HUES64 (cell line): Measurements from ENCODE around the gene TEKT2.

ENCODE experiments used
- H3K27ac ChIP-seq: 2 replicates; pipeline ENCODE4 v1.7.0; 2013; ENCODE audit warnings: low read depth, low read length, inconsistent platforms
- H3K27me3 ChIP-seq: 2 replicates; pipeline ENCODE4 v1.6.1; 2013; ENCODE audit warnings: mild to moderate bottlenecking, low read length; ENCODE audit not compliant: insufficient read depth
- H3K36me3 ChIP-seq: 2 replicates; pipeline ENCODE4 v1.6.1; 2013; ENCODE audit warnings: mild to moderate bottlenecking, low read length; ENCODE audit not compliant: insufficient read depth
- H3K4me1 ChIP-seq: 2 replicates; pipeline ENCODE4 v1.6.1; 2013; ENCODE audit warnings: mild to moderate bottlenecking, low read length, moderate library complexity; ENCODE audit not compliant: insufficient read depth
- H3K4me3 ChIP-seq: 2 replicates; pipeline ENCODE4 v1.5.1; 2013; ENCODE audit warnings: mild to moderate bottlenecking, low read length, moderate library complexity
- H3K9ac ChIP-seq: 2 replicates; pipeline ENCODE4 v1.6.1; 2013; ENCODE audit warnings: mild to moderate bottlenecking, low read depth, low read length
- H3K9me3 ChIP-seq: 2 replicates; pipeline ENCODE4 v1.6.1; 2013; ENCODE audit warnings: low read depth, low read length; ENCODE audit not compliant: insufficient read depth
- WGBS: fragments of 150-250, 120-280 bp; methylation state at CpG from one replicate; pipeline ENCODE4 v1.1.7; 2013; ENCODE audit warnings: missing lambda C conversion rate; 5-methylcytosine and 5-hydroxymethylcytosine counted together

The TEKT2 gene

DNA sequence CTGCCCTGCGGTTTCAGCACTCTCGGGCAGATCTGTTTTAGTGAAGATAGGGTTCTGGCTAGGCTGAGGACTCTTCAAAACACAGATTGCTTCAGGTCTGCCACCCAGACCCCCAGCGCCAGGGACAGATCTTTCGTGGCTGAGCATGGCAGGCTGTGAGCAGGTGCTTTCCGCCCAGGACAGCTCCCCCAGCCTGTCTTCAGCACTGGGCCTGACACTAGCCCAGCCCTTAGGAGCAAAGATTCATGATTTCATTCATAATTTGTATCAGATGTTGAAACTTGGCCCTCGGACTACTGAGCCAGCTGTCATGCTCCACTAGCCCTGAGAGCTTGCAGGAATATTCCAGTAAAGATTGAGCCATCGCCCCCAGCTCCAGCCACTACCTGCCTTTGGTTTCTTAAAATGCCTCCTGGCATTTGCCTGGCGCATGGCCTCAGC, 10.7 kb downstream of the TEKT2 start:
- Histone ChIP-seq H3K4me1 (peaks cover 8% of the 10 kb centered on the region; the same call in 1 of the 2 replicates), H3K27me3 (no peaks in the 10 kb centered on the region), H3K4me3 (no peak overlapping the region), H3K9ac (no peak overlapping the region), H3K36me3 (peaks cover 61% of the 10 kb centered on the region), H3K9me3 (no peaks in the 10 kb centered on the region), H3K27ac (no peak overlapping the region)
- 97% methylated on average over 8 of the region's 8 CpGs for WGBS

DNA sequence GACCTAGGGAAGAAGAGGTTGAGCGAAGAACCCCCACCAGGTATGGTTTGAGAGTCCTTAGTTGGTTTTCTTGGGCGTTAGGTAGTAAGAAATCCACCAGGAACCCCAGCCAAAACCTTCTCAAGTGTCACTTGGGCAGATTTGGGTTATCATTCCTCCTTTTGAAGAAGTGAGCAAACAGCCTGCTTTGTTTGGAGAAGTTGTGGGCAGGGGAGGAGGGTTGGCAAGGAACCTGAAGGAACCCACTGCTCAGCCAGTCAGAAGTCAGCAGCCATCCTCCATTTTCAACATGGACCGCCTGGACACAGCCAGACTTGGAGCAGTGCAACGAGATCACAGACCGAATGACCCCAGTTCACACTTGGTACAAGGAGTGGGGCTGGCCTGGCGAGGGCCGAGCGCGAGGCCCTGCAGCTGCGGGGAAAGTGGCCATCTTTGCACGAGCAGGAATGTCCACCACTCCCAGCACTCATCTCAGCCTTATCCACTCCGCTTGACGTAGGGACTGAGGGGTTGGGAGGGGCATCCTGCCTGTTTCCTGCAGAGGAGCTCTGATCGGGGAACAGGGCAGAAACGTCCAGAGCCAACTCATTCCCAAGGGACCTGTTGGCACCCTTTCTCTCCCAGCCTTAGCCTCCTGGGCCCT, 12.0 kb downstream of the TEKT2 start:
- 89% methylated on average over 15 of the region's 15 CpGs for WGBS
- no peak overlapping the region for H3K4me3 ChIP-seq
- no peak overlapping the region for H3K9ac ChIP-seq
- no peak overlapping the region for H3K27ac ChIP-seq
- H3K4me1 ChIP-seq = peaks cover 3% of the 10 kb centered on the region; the same call in 1 of the 2 replicates
- peaks cover 56% of the 10 kb centered on the region for H3K36me3 ChIP-seq
- no peaks in the 10 kb centered on the region for H3K9me3 ChIP-seq
- H3K27me3 ChIP-seq = no peaks in the 10 kb centered on the region

DNA sequence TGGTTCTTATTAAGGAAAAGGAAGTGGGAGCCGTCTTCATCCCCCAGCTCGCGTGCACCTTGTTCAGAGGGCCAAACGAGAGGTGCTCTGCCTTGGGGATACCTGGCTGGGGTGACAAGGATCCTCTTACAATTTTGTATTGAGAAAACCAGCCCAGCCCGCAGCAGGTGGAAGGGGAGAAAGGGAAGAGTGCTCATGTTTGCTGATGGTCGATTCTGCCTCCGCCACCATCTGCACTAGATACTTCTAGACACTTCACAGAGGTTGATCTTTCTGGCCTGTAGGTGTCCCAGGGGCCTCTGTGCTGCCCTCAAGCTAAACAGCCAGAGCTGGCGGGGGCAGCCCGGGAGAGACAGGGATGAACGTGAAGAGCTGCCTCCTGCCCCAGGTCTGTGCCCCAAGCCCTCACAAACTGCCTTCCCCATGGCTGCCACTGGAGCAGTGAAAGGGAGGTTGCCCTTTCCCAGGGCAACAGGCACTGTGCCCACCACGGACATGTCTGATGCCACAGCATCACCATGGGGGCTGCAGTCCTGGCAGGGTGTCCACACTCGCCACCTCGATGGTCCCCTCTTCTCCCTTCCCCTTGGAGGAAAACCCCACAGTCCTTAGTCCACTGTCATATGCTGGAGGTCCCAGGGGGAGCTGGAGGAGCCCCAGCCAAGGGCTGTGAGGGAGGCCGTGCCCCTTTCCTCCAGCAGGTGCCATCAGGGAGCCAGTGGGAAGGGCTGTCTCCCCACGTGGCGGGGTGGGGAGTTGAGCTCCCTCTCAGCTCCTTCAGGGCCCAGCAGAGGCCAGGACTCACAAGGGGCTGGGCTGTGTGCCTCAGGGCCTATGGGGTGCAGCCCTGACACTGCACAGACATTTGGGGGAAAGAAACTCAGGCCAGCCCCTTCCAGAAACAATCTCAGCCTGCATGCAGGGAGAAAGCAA, 12.9 kb downstream of the TEKT2 start:
- Histone ChIP-seq H3K27ac (peak overlapping the region; percentile 6), H3K4me3 (no peak overlapping the region), H3K9ac (peak overlapping the region; percentile 34), H3K36me3 (peaks cover 47% of the 10 kb centered on the region), H3K27me3 (no peaks in the 10 kb centered on the region), H3K4me1 (peaks cover 3% of the 10 kb centered on the region; the same call in 1 of the 2 replicates), H3K9me3 (no peaks in the 10 kb centered on the region)
- 78% methylated on average over 16 of the region's 16 CpGs for WGBS

DNA sequence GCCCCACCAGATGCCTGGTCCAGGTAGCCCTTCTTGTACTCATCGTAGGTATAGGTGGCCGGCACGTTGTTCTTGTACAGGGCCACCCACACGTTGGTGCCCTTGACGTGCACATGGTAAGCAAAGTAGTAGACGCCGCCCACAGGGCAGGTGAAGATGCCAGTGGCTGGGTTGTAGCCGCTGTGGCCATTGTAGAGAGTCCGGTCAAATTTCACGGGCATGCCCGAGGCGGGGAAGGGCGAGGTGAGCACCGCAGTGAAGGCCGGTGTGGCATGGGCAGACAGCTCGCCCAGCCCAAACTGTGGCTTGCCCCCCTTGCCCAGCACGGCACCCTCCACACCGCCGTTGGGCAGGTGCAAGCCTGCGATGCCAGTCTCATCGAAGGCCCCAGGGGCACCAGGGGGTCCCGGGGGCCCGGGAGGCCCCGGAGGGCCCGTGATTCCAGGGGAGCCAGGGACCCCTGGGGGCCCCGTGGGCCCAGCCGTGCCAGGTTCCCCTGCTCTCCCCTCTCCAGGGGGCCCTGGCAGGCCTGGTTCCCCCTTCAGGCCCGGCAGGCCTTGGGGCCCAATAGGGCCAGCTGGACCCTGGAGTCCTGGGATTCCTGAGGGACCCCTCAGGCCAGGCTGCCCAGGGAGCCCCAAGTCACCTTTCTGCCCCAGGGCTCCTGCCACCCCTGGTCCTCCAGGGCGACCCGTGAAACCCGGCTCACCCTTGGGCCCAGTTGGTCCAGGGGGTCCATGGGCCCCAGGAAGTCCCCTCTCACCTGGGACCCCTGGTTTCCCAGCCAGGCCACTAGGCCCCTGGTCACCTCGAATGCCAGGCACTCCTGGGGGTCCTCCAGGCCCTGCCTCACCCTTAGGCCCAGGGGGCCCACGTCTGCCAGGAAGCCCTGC, 14.0 kb downstream of the TEKT2 start:
- peaks cover 3% of the 10 kb centered on the region; the same call in 1 of the 2 replicates for H3K4me1 ChIP-seq
- H3K27ac ChIP-seq = no peak overlapping the region; the same call in 1 of the 2 replicates
- no peaks in the 10 kb centered on the region for H3K9me3 ChIP-seq
- no peaks in the 10 kb centered on the region for H3K27me3 ChIP-seq
- 92% methylated on average over 33 of the region's 33 CpGs for WGBS
- 0 out of 2 replicates have a peak overlapping the region, but pooled peaks have one; percentile 34 for H3K9ac ChIP-seq
- no peak overlapping the region for H3K4me3 ChIP-seq
- H3K36me3 ChIP-seq = peaks cover 35% of the 10 kb centered on the region

DNA sequence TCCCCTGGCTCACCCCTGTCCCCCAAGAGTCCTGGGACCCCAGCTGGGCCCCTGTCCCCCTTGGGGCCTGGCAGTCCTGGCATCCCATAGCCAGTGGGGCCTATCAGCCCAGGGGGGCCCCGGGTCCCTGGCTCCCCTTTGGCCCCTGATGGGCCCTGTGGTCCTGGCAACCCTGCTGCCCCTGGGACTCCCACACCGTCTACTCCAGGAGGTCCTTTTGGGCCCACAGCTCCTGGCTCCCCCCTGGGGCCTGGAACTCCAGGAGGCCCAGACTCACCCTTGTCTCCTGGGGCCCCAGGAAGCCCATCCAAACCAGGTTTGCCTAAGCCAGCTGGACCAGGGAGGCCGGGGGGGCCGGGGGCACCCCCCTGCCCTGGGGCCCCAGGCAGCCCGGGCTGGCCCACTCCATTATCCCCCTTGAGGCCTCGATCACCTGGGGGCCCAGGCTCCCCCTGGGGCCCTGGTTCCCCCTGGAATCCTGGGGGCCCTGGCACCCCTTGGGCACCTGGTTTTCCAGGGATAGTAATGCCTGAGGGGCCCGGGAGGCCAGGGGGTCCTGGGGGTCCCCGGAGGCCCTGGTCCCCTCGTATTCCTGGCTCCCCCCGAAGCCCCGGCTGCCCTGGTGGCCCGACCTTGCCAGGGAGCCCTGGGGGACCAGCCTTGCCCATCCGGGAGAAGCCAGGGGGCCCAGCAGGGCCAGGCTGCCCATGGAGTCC, 14.9 kb downstream of the TEKT2 start:
- H3K9me3 ChIP-seq = no peaks in the 10 kb centered on the region
- no peak overlapping the region for H3K4me3 ChIP-seq
- WGBS = 93% methylated on average over 13 of the region's 13 CpGs
- H3K9ac ChIP-seq = no peak overlapping the region
- H3K36me3 ChIP-seq = peaks cover 26% of the 10 kb centered on the region
- H3K4me1 ChIP-seq = peaks cover 3% of the 10 kb centered on the region; the same call in 1 of the 2 replicates
- H3K27ac ChIP-seq = no peak overlapping the region
- H3K27me3 ChIP-seq = no peaks in the 10 kb centered on the region

DNA sequence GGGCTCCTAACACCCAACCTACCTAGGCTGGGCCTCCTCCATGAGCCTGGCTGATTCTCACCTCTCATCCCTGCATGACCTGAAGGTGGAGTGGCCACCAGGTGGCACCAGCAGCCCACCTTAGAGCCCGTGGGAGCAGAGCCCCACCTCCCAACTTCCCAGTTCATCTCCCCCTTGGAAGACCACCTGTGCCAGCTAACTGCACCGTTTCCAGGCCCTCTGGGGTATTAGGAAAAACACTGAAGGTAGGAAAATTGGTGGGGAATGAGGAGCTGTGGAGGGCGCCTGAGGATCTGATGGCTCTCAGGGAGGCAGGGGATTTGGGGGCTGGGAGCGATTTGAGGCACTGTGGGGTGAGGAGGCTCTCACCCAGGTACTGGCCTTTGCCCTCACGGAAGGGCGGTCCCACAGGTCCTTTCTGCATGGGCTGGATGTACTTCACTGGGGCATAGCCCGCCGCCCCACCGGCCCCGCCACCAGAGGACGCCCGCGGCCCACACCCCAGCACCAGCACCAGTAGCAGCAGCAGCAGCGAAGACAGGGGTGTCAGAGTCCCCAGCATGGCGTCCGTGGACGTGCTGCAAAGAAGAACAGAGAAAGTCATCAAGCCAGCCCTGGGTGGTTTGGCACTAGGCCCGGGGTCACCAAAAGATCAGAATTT, 15.9 kb downstream of the TEKT2 start:
- Histone ChIP-seq H3K9ac (no peak overlapping the region), H3K9me3 (no peaks in the 10 kb centered on the region), H3K4me3 (no peak overlapping the region), H3K4me1 (peaks cover 3% of the 10 kb centered on the region; the same call in 1 of the 2 replicates), H3K27ac (no peak overlapping the region), H3K27me3 (no peaks in the 10 kb centered on the region), H3K36me3 (peaks cover 16% of the 10 kb centered on the region)
- 66% methylated on average over 18 of the region's 18 CpGs for WGBS

DNA sequence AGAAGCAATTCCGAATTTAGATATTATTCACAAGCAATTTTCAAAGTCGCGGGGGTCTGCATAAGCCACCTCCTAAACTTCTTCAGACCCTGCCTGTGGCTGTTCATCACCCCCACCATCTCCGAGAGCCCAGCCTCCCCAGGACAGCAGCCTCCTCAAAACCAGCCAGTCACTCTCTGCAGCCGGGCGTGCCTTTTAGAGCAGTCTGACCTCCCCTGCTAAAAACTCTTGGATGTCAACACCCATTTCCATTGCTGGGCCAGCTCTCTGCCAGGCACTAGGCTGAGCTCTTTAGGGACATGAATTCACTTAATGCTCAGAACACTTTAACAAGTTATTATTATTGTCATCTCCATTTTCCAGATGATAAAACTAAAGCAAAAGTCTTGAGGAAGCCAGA, 16.5 kb downstream of the TEKT2 start:
- WGBS = 93% methylated on average over 6 of the region's 6 CpGs
- H3K36me3 ChIP-seq = peaks cover 11% of the 10 kb centered on the region

DNA sequence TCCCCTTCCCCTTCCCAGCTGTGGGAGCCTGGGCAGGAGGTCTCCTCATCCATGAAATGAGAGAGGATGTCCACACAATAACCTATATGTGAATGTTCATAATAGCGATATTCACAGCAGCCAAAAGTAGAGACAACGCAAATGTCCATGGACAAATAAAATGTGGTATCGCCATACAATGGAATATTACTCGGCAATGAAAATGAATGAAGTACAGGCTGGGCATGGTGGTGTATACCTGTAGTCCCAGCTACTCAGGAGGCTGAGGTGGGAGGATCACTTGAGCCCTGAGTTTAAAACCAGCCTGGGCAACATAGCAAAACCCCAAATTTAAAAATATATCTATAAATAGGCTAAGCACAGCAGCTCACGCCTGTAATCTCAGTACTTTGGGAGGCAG, 17.7 kb downstream of the TEKT2 start:
- Histone ChIP-seq H3K9me3 (no peaks in the 10 kb centered on the region), H3K27me3 (no peaks in the 10 kb centered on the region), H3K9ac (no peak overlapping the region), H3K36me3 (no peaks in the 10 kb centered on the region), H3K4me3 (no peak overlapping the region), H3K4me1 (peaks cover 3% of the 10 kb centered on the region; the same call in 1 of the 2 replicates), H3K27ac (no peak overlapping the region)
- 94% methylated on average over 5 of the region's 5 CpGs for WGBS

More for the DNA sequence above, 16.5 kb downstream of the TEKT2 start:
- H3K27ac ChIP-seq = no peak overlapping the region
- H3K9ac ChIP-seq = no peak overlapping the region
- no peaks in the 10 kb centered on the region for H3K27me3 ChIP-seq
- H3K9me3 ChIP-seq = no peaks in the 10 kb centered on the region
- no peak overlapping the region for H3K4me3 ChIP-seq
- H3K4me1 ChIP-seq = peaks cover 3% of the 10 kb centered on the region; the same call in 1 of the 2 replicates

DNA sequence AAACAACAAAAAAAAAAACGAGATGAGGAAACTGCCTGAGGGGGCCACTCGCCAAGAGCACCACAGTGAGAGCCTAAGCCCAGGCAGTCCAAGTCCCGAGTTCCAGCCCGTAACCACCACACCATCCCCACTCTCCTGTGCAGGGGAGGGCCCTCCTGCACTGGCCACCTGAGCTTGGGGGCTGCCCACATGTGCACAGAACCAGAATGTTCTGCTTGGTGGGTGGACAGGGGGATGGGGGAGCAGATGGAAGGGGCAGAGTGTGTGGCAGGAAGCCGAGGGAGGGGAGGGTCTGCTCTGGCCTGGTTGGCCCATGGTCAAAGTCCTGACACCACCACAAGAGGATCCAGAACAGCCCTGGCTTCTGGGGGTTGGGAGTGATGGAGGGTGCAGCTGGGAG, 22.4 kb downstream of the TEKT2 start:
- H3K4me3 ChIP-seq = no peak overlapping the region
- no peaks in the 10 kb centered on the region for H3K27me3 ChIP-seq
- H3K9me3 ChIP-seq = no peaks in the 10 kb centered on the region
- no peaks in the 10 kb centered on the region for H3K4me1 ChIP-seq
- 65% methylated on average over 5 of the region's 5 CpGs for WGBS
- H3K36me3 ChIP-seq = no peaks in the 10 kb centered on the region
- H3K9ac ChIP-seq = no peak overlapping the region
- H3K27ac ChIP-seq = no peak overlapping the region

DNA sequence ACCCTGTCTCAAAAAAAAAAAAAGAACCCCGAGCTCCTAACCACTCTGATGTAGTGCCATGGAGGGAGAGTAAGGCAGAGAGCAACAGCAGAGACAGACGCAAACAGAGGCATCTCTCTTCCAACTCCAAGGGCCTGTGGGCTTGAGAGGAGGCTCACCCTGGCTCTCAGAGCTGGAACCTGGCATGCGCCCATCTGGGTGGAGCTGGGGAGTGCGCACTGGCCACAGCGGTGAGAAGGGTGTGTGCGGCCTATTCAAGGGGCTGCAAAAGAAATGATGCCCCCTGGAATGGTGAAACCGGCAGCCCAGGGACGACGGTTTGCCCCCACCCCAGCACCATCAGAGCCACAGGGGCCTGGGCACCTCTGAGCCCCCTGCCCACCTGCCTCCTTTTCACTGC, 23.5 kb downstream of the TEKT2 start:
- no peak overlapping the region for H3K9ac ChIP-seq
- 95% methylated on average over 9 of the region's 9 CpGs for WGBS

More for the DNA sequence above, 23.5 kb downstream of the TEKT2 start:
- Histone ChIP-seq H3K4me1 (no peaks in the 10 kb centered on the region), H3K4me3 (no peak overlapping the region), H3K27me3 (no peaks in the 10 kb centered on the region), H3K36me3 (no peaks in the 10 kb centered on the region), H3K9me3 (no peaks in the 10 kb centered on the region), H3K27ac (no peak overlapping the region)
